Measurements from ENCODE around the gene TNRC18.
"Not testable (repeated sequence)": the region's sequence is repeated elsewhere in the genome, so short reads cannot be mapped to it uniquely, and the experiment has no call there.

TNRC18 gene

DNA sequence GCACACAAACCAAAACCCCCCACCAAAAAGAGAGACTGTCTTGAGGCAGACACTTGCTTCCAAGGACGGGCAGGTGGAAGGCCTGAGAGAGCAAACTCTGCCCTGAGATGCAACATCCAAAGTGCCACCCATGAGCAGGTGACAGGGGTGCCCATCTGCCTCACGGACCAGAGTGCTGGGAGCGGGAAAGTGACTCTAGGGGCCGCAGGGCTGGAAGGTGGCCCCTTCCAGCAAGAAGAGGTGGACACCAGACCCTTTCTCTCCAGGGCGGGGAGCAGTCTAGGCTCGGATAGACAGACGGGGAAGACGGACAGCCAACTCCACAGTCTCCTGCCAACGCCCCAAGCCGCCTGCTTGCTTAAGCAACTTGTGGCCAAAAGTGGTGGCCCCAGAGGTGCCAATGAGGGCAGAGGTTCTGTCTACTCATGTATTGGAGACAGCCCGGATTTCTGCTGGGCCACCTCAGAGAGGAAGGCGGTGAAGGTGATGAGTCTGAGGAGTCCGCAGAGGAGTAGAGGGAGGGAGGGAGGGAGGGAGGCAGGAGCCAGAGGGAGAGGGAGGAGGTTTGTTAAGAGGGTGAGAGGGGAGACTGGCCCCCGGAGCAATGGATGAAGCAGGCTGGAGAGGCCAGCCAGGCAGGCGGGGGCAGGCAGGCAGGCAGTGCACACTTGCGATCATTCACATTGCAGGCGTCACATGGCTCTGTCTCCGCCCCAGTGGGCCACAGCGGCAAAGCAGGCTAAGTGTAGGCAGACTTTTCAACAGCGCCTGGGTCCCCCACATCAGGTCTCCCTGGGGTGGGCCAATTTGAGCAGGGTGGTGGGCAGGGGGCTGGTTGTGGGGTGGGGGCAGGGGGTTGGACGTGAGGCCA is 75.3 kb downstream of the TNRC18 start:
- DNase-seq: no peak

GRCh38 chr7:5345671-5346070 is 78.0 kb downstream of the TNRC18 start:
- no peak for DNase-seq

GRCh38 chr7:5345171-5345570 is 78.5 kb downstream of the TNRC18 start:
- no peak for DNase-seq

- no peak for DNase-seq
These were observed 79.3 kb downstream of the TNRC18 start for GRCh38 chr7:5344342-5344741.

- DNase-seq: no peak
These were observed 79.8 kb downstream of the TNRC18 start for GRCh38 chr7:5343884-5344283.

DNA sequence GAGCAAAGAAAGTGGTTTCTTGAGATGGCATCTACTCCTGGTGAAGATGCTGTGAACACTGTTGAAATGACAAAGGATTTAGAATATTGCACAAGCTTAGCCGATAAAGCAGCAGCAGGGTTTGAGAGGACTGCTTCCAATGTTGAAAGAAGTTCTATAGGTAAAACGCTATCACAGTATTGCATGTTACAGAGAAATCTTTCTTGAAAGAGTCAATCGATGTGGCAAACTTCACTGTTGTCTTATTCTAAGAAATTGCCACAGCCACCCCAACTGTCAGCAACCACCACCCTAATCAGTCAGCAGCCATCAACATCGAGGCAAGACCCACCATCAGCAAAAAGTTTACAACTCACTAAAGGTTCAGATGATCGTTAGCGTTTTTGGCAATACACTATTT is 81.0 kb downstream of the TNRC18 start:
- no peak for DNase-seq

DNA sequence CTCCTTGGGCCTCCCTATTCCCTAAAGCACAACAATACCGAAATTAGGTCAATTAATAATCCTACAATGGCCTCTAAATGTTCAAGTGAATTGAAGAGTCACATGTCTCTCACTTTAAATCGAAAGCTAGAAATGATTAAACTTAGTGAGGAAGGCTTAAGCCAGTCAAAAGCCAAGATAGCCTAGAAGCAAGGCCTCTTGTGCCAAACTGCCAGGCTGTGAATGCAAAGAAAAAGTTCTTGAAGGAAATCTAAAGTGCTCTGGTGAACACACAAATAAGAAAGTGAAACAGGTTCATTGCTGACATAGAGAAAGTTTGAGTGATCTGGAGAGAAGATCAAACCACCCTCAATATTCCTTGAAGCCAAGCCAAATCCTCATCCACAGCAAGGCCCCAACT is 83.7 kb downstream of the TNRC18 start:
- DNase-seq: no peak

- DNase-seq: no peak
These were observed 86.6 kb downstream of the TNRC18 start for GRCh38 chr7:5337047-5337446.

- DNase-seq: no peak
These were observed 89.0 kb downstream of the TNRC18 start for GRCh38 chr7:5334671-5335070.

DNA sequence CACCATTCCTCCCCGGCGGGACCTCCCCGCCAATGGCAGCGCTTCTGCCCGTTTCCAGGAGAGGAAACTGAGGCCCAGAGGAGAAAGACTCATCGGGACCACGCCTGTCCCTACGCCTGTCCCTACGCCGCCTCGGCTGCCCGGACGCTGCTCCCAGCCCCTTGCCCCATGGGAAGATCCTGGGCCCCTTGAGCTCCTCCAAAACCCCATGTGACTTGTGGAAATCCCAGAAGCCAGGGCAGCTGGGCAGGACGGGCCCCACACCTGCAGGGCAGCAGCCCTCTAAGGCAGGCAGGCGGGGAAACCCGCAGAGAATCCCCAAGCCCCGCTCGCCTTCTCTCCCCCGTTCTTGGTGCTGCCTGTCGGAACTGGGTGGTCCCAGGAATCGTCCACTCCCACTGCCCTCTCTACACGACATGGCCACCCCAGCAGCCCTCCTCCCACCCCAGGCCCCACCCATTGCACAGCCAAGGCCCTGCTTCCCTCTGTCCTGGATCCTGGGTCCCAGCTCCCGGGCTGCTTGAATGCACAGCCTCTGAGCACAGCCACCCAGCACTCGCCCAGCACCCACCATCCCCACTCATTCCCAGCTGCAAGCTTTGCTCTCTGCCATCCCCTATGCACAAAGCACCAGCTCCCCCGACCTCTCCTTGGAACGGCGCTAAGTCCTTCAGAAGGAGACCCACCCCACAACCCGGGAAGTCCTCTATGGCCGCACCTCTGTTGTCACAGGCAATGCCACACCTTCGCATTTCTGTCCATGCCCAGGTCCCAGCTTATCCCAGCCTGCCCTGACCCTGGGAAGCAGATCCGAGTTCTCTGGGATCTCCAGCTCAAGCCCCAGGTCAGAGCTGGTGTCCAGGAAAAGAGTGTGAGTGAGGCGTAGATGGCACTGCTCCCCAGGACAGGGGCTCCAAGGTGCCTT is 90.3 kb downstream of the TNRC18 start:
- no peak for DNase-seq

- DNase-seq: no peak
These were observed 91.1 kb downstream of the TNRC18 start for GRCh38 chr7:5332579-5332978.

DNA sequence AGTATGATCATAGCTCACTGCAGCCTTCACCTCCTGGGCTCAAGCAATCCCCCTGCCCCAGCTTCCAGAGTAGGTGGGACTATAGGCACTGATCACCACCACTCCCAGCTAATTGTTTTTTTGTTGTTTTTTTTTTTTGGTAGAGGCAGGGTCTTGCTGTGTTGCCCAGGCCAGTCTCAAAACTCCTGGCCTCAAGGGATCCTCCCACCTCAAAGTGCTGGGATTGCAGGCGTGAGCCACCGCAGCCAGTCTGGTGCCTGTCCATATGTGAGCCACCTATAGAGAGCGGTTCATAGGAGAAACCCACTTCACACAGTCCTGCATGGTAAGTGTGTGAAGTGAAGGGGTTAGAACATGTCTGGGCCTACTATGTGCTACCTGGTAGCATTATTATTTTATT is 93.3 kb downstream of the TNRC18 start:
- DNase-seq: no peak

GRCh38 chr7:5324961-5325360 is 98.7 kb downstream of the TNRC18 start:
- DNase-seq: no peak

GRCh38 chr7:5323800-5324781 is 99.5 kb downstream of the TNRC18 start:
- not testable (repeated sequence) for DNase-seq

DNA sequence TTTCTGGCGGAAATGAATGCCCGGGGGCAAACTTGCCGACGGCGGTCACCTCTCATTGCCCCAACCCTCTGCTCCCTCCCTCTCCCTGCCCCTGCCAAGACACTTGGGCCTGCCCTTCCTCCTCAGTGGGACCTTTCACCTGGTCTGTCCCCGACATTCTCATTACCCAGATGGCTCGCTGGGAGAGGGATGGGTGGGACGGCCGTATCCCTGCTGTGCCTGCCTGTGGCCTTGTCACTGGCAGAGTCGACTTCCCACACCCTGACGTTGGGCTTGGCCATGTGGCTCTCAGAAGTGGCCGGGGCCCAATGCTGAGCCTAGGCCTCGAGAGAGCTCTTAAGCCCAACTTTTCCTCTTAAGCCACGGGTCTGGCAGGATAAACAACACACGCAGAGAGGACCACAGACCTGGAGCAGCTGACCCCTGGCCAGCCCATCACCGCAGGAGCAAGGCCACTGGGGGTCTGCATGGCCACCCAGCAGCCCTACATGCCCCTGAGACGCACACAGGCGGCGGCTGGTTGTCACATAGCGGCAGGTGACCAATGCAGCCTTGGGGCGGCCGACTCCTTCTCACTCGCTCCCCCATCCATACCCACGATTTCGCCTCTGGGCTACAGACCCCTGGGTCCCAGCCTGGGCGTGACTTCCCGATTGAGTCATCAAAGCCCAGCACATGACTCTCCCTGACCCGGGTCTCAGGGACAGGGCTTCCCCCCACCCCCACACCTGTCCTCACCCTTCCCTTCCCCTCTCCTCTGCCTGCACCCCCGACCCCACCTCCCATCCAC is 100.8 kb downstream of the TNRC18 start:
- DNase-seq: no peak

GRCh38 chr7:5320802-5321396 is 102.7 kb downstream of the TNRC18 start:
- no peak for DNase-seq

GRCh38 chr7:5320391-5320790 is 103.2 kb downstream of the TNRC18 start:
- no peak for DNase-seq

DNA sequence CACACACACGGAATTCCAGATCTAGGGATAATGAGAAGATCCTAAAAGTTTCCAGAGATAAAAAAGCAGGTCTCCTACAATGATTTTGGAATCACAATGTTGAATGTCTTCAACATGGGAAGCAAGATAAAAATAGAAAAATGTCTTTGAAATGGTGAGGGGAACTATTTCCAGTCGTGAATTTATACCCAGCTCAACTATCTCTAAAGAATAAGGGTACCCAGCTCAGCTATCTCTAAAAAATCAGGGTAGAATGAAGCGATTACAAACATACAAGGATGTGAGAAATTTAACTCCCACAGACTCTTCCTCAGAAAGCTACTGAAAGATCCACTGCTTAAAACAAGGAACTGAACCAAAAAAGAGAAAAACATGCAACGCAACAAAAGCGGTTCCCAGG is 105.0 kb downstream of the TNRC18 start:
- not testable (repeated sequence) for DNase-seq

- DNase-seq: no peak
These were observed 107.9 kb downstream of the TNRC18 start for GRCh38 chr7:5315761-5316160.

DNA sequence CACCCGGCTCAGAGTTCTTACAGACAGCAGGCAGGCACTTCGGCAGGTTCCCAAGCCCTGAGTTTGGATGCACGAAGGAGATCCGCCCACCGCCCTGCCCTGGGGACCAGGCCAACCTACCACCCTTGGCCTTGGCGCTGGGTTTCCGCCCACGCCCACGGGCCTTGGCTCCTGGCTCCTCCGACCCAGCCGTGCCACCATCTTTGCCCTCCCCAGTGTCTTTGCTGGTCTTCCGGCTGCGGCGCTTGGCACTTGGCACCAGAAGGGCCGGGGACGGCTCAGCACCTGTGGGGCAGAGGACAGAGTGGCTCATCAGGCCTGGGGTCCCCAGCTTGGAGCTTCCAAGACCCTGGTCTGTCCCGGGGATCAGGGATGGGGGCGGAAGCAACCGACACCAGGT is 108.8 kb downstream of the TNRC18 start:
- DNase-seq: no peak
